Thyroid gland (tissue), 4 donors: Measurements from ENCODE around the gene LAMC1.

Experiments
- POLR2A ChIP-seq, 2 donors: fragments of 450-650 bp; IDR thresholded peaks; one replicate each; pipeline ENCODE4 v1.6.1; 2017; ENCODE audit warnings: antibody characterized with exemption in 2 of 2, mild to moderate bottlenecking in 2 of 2, moderate library complexity in 1 of 2
- TF ChIP-seq, protein P1 (sequence below), 6 experiments: fragments of 200-600 bp in 3 of 6; fragments of 450-650 bp in 3 of 6; sonication (generic) in 3 of 6; IDR thresholded peaks; one replicate each; pipeline ENCODE4 v1.5.1; 2016 to 2019; ENCODE audit warnings: antibody characterized with exemption in 6 of 6, mild to moderate bottlenecking in 2 of 6, inconsistent platforms in 1 of 6, moderate library complexity in 1 of 6

DNA sequence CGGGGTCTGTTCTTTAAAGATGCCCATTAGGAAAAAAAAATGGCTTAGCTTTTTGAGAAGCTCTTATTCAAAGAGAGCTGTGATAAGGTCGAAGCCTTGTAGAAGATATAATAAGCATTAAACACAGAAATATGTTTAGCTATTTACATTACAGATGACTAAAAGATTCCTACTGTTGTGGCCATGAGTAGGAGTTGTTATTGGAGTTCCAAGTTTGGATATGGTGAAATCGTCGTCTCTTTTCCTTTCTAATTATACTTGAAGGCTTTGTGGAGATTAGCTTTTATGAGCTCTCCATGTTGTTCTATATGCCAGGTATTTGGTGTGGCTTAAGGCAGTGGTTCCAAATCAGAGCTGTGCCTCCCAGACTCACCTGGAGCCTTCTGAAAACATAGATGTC is 82.9 kb downstream of the LAMC1 start:
- TF ChIP-seq, protein P1, sequence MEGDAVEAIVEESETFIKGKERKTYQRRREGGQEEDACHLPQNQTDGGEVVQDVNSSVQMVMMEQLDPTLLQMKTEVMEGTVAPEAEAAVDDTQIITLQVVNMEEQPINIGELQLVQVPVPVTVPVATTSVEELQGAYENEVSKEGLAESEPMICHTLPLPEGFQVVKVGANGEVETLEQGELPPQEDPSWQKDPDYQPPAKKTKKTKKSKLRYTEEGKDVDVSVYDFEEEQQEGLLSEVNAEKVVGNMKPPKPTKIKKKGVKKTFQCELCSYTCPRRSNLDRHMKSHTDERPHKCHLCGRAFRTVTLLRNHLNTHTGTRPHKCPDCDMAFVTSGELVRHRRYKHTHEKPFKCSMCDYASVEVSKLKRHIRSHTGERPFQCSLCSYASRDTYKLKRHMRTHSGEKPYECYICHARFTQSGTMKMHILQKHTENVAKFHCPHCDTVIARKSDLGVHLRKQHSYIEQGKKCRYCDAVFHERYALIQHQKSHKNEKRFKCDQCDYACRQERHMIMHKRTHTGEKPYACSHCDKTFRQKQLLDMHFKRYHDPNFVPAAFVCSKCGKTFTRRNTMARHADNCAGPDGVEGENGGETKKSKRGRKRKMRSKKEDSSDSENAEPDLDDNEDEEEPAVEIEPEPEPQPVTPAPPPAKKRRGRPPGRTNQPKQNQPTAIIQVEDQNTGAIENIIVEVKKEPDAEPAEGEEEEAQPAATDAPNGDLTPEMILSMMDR (IDR thresholded peaks at IDR 0.05): no peak
- TF ChIP-seq POLR2A (IDR thresholded peaks at IDR 0.05): no peak
